Fibroblast of pulmonary artery (primary cell): Measurements from ENCODE around the gene FOXJ3.
"Not testable (repeated sequence)": the region's sequence is repeated elsewhere in the genome, so short reads cannot be mapped to it uniquely, and the experiment has no call there.

Experiments
- DNase-seq: peaks from one replicate; pipeline ENCODE4 v3.0.0-alpha.2; 2010; ENCODE audit warnings: low read depth
- H3K4me3 ChIP-seq: replicated peaks from 2 replicates; pipeline ENCODE4 v1.5.1; 2011; ENCODE audit warnings: low read depth, mild to moderate bottlenecking, control low read depth, low read length, moderate library complexity
- CTCF ChIP-seq: IDR thresholded peaks from 2 replicates; pipeline ENCODE4 v1.5.1; 2011; ENCODE audit warnings: mild to moderate bottlenecking, control low read depth, low read length, inconsistent platforms; ENCODE audit errors: missing control alignments

The FOXJ3 gene

GRCh38 chr1:42209526-42210251, 125.3 kb downstream of the FOXJ3 start:
- no peak overlapping the region for H3K4me3 ChIP-seq
- TF ChIP-seq CTCF, result no peak
- DNase-seq, result no peak

GRCh38 chr1:42206930-42207329, 128.1 kb downstream of the FOXJ3 start:
- DNase-seq, H3K4me3 ChIP-seq: not testable (repeated sequence)

- TF ChIP-seq CTCF, result no peak
- H3K4me3 ChIP-seq, result no peak overlapping the region
- DNase-seq, result no peak
Observed at GRCh38 chr1:42206164-42206563, 128.9 kb downstream of the FOXJ3 start.

- no peak for DNase-seq
- no peak for TF ChIP-seq CTCF
- no peak overlapping the region for H3K4me3 ChIP-seq
Observed at GRCh38 chr1:42201986-42202385, 133.0 kb downstream of the FOXJ3 start.

GRCh38 chr1:42198251-42198650, 136.8 kb downstream of the FOXJ3 start:
- no peak for DNase-seq
- H3K4me3 ChIP-seq, result no peak overlapping the region
- no peak for TF ChIP-seq CTCF

- no peak overlapping the region for H3K4me3 ChIP-seq
- no peak for TF ChIP-seq CTCF
- DNase-seq, result no peak
Observed at GRCh38 chr1:42195841-42196240, 139.2 kb downstream of the FOXJ3 start.

- no peak for DNase-seq
- no peak overlapping the region for H3K4me3 ChIP-seq
- TF ChIP-seq CTCF, result no peak
Observed at GRCh38 chr1:42192106-42192505, 142.9 kb downstream of the FOXJ3 start.
